NCI-H1105 (cell line): Measurements from ENCODE around the gene PEX7.
"Not testable (repeated sequence)": the region's sequence is repeated elsewhere in the genome, so short reads cannot be mapped to it uniquely, and the experiment has no call there.

Source experiments
- DNase-seq: peaks from one replicate; lab custom pipeline; 2025; lab: John Stamatoyannopoulos, UW

Gene PEX7

DNA sequence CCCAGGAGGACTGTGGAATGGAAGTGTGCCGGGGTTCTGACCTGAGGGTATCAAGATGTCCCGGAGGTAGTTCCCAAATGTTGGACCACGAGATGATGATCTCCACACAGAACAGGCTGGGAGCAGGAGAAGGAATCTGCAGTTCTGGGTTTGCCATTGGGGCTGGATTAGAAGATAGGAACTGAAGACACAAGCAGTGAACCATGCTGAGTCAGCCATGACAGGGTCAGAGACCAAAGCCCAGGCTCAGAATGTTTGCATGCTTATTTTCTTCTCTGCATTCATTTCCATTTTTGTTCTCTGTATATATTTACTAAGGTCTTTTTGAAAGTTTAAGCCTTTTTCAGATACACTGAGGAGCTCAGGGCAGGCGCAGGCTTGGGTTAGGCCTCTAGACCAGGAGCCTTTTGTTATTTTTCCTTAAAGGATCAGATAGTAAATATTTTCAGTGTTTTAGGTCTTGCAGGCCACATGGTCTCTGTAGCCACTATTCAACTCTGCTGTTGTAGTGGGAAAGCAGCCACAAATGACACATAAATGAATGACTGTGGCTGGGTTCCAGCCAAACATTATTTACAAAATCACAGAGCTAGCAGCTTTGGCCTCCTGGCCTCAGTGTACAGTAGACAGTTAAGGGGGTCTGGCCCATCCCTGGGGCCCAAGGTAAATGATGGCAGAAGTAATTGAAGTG is 128.2 kb downstream of the PEX7 start:
- DNase-seq: no peak

DNA sequence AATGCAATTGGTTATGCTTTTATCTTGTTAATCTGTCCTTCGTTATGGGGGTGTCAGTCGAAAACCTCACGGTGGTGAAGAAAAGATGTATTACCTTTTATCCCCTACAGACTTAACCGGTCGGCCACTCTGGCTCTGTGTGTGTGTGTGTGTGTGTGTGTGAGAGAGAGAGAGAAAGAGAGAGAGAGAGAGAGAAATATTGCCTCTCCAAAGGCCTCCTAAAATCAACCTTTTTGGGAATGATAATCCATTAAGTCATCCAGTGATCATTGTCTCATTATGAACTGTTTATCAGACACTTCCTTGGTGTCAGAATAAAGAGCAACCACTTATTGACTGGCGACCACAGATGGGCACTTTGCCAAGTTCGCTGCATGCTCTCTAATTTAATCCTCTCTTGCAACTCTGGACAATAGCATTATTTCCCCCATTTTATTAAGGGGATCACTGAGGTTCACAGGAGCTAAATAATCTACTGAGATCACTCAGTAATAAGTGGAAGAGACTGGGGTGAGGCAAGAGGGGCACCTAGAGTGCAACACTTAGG is 130.4 kb downstream of the PEX7 start:
- DNase-seq: peak; percentile 63

DNA sequence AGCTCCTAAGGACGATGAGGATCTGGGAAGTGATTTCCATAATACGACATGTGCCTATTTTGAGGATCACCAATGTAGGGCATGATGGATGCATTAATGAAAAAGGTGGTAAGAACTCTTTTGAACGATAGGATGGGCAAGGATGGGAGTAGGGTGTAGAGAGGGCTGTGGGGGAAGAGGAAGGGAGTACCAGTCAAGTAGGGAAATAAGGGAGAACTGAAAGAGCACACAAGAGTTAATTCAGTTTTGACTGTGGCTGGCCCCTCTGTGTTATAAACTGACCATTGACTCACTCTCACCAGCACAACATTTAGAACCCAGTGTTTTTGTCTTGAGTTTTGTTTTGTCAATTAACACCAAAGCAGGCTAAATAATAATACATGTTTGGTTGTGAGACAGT is 132.7 kb downstream of the PEX7 start:
- no peak for DNase-seq

DNA sequence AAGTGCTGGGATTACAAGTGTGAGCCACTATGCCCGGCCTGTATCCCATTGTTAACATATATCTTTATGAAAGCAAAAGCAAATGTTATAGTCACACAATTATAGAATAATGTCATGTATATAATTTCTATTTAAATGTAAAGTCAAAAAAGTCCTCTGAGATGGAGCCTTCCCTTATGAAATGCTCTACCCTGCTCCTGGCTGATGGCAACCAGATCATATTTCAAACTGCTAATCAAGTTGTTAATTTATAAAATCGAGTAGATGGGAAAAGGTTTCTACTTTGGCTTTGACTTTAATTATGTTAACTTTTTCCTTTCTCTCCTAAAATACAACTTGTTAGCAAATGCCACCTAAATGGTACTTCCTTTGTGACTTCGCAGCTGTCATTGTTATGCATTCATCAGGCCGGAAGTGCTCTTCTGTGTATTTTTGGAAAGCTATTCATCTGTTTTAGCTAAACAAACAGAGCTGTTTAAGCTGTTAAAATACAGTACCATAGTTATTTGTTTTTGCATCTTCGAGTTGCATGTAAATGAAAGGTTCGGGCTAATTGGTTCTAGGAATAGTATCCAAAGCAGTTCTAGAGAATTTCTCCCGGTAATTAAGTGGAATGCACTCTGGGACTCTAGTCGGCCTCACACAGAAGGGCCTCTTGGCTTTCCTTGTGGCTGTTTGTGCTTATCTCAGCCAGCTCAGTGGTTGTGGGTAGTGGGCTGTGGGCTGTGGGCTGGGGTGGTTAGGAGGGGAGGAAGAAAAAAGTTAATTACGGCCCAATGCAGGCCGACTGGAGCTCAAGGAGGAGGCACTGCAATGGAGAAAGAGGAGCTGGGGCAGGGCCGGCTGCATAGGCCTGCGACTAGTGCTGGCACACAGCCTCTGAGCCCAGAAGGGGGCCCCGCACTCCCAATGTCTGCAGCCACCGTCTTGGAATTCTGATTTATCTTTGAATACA is 134.5 kb downstream of the PEX7 start:
- DNase-seq: peak; percentile 67

DNA sequence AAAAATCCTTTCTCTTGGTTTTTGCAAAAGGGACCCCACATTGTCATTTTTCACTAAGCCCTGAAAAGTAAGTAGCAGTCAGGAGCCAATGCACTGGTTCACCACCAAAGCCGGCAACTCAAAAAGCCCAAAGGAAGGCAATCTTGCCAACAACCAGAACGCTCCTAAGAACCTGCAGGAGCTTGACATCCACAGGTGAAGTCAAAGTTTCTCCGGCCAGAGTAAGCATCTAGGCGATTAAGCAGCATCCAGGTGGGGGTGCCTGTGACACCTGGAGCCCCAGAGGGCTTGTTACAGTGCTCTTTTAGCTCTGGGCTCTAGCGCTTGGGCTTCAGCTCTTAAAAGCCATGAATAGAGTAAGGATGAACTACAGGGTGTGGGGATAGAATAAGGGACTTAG is 135.8 kb downstream of the PEX7 start:
- DNase-seq: no peak

DNA sequence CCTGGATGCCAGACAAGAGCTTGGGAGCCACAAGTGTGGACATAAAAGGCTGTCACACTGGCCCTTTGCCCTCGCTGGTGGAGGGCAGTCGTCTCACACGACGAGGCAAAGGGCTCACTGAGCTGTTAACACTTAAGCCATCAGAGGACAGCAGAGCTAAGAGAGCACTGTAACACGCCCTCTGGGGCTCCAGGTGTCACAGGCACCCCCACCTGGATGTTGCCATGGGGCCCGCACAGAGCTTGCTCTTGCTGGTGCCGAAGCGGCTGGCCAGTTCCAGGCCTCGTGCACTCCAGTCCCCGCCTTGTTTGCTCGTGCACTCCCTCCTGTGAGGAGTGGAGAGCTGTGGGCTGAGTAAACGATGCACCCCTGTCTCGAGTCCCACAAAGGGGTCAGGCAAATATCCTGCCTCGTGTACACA is 137.1 kb downstream of the PEX7 start:
- peak; percentile 73 for DNase-seq

DNA sequence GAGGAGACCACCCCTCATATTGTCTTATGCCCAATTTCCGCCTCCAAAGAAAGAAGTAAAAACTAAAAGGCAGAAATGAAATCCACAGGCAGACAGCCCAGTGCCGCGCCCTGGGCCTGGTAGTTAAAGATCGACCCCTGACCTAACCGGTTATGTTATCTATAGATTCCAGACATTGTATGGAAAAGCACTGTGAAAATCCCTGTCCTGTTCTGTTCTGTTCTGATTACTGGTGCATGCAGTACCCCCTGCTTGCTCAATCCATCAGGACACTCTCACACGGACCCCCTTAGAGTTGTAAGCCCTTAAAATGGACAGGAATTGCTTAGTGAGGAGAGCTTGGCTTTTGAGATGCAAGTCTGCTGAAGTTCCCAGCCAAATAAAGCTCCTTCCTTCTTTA is 137.5 kb downstream of the PEX7 start:
- DNase-seq: not testable (repeated sequence)

DNA sequence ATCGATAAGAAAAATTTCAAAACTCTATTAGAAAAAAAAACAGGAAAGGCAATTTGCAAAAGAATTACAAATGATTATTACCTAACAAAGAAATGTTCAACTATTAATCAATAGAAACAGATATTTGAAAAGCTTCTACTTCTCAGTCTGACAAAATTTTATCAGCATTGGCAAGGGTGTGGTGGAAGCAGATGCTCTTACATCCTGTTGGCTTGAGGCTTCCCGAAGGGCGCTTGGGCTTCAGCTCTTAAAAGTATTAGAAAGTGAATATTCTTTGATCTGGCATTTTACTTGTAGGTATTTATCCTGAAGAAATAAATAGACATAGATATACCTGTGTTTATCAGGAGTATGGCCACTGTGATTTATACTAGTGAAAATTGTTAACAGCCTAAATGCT is 138.4 kb downstream of the PEX7 start:
- no peak for DNase-seq

DNA sequence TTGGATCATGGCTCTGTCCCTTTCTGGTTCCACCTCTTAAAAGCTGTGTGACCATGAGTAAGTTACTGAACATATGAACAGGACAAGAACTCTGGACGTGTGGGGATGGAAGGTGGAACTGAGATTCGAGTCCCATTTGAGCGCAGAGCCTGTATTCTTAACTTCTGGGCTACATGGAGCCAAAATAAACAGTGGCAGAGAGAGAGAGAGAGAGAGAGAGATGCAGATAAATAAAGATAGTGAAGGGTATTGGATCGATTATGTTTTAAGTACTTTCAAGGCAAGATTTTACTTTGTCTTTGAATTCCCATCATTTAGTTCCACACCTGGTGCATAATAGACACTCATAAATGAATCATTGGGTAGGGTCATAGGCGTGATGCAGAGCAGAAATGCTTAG is 139.5 kb downstream of the PEX7 start:
- DNase-seq: no peak

DNA sequence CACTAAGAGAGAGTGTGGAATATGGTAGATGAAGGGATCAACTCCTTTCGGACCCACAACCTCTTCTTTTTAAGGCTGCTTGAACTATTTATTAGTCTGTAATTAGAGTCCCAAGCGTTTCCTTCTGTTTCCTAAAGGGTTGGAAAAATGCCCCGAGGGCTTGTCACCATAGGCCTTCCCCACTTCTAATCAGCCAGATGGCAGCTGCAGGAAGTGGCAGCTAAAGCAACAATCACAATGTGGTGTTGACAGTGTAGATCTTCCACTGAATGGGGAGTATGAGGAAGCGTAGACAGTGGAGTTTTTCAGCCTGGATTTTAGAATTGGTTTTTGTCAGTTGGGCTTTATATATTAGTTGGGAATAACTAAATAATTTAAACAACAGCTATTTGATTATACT is 140.3 kb downstream of the PEX7 start:
- DNase-seq: peak; percentile 95

DNA sequence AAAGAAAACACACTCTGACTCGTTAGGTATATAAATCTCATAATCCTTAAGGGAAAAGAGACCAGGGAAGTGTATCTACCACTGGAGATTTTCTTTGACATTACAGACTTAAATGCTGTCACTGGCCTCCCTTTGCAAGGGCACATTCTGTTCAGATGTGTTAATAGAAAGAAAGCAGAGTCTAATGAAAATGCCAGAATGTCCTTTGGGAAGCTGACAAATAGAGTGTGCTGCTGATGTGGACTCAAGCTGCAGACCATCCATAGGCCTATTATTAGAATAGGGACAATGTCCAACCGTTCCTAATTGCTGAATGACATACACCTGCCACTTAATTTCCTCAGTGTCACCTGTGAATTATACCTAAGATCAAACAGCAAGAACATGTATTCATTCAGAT is 140.9 kb downstream of the PEX7 start:
- no peak for DNase-seq
